Keratinocyte (primary cell): ENCODE data around the gene ZNF81.

Experiments
- EZH2 ChIP-seq: IDR thresholded peaks from one replicate; pipeline ENCODE4 v1.6.1; 2012; ENCODE audit warnings: inconsistent platforms, mild to moderate bottlenecking, low read length, moderate library complexity
- TF ChIP-seq, protein P1 (sequence below), 3 experiments: IDR thresholded peaks in 1 of 3; conservative IDR thresholded peaks in 1 of 3; optimal IDR thresholded peaks in 1 of 3; 2 replicates in 2 of 3; 3 replicates in 1 of 3; pipeline versions ENCODE3 to v1.5.1; 2011; ENCODE audit warnings: low read length in 3 of 3, mild to moderate bottlenecking in 3 of 3, moderate library complexity in 2 of 3, control low read depth in 1 of 3, inconsistent platforms in 1 of 3; ENCODE audit not compliant: insufficient read depth in 2 of 3; ENCODE audit errors: extremely low read depth in 1 of 3

DNA sequence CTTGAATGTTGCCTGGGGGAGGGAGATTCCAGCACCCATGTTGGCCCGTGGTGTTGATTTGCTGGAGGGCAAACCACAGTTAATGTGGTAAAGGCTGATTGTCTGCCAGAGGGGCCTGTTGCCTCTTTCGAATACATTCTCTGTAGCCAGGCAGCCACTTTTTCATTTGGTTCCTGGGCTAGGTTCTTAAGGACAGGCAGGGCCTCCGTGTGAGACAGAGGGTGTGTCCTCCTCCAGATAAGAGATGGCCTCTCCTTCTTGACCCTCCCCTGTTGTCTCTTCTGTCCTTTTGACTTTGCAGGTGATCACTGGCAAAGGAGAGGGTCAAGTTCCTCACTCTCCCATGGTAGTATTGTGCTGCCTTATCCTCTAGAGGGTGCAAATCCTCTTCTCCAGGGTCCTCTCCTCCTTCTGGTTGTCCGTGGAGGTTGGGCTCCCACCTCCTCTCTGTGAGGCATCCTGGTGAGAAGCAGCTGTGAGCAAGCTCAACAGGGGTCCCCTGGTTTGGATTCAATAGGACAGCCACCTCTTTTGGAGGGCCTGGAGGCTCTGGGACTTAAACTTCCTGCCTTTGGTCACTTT, 122.2 kb downstream of the ZNF81 start:
- no peak for TF ChIP-seq EZH2
- TF ChIP-seq, protein P1, sequence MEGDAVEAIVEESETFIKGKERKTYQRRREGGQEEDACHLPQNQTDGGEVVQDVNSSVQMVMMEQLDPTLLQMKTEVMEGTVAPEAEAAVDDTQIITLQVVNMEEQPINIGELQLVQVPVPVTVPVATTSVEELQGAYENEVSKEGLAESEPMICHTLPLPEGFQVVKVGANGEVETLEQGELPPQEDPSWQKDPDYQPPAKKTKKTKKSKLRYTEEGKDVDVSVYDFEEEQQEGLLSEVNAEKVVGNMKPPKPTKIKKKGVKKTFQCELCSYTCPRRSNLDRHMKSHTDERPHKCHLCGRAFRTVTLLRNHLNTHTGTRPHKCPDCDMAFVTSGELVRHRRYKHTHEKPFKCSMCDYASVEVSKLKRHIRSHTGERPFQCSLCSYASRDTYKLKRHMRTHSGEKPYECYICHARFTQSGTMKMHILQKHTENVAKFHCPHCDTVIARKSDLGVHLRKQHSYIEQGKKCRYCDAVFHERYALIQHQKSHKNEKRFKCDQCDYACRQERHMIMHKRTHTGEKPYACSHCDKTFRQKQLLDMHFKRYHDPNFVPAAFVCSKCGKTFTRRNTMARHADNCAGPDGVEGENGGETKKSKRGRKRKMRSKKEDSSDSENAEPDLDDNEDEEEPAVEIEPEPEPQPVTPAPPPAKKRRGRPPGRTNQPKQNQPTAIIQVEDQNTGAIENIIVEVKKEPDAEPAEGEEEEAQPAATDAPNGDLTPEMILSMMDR (optimal IDR thresholded peaks at IDR 0.05 in 1 of 3, IDR thresholded peaks at IDR 0.05 in 1 of 3, conservative IDR thresholded peaks at IDR 0.05 in 1 of 3; ENCODE audit: extremely low read depth in 1 of 3, insufficient read depth in 2 of 3, low read length in 3 of 3), result peak in 2 of 3 experiments; percentile 16 to 44
